ENCODE data around the gene FAM131A.

DNA sequence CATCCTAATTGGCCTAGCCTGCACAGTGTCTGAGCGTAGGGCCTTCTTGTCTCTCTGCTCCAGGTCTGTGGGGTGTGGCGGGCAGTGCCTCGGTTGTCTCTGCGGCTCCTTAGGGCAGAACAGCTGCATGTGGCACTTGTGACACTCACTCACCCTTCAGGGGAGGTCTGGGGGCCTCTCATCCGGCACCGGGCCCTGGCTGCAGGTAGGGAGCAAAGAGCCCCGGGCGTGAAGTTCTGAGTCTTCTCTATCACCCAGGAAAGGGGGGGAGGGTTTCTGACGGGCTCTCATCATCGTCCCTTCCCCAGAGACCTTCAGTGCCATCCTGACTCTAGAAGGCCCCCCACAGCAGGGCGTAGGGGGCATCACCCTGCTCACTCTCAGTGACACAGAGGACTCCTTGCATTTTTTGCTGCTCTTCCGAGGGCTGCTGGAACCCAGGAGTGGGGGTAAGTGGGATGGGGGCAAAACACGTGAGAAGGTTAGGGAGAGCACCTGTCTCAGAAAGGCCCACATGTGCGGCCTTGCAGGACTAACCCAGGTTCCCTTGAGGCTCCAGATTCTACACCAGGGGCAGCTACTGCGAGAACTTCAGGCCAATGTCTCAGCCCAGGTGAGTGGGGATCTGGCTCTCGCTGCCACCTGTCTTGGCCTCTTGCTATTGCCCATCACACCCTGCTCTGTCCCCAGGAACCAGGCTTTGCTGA, 45.1 kb downstream of the FAM131A start:
- no peak for TF ChIP-seq ZNF274 (IDR thresholded peaks at IDR 0.05; ENCODE audit: borderline replicate concordance, low read depth, low read length)
- no peak for TF ChIP-seq ZFP1 (CRISPR knock-in tag; IDR thresholded peaks at IDR 0.05)
